ENCODE data around the gene APBA2. TPM values are rescaled to one million over a fixed set of nuclear protein-coding genes. Genes with fewer than 3 reads are reported as not detected.

Gene APBA2
- total and polyA plus RNA-seq, 2 of the 4 experiments (the other 2 are of a cell fraction): 21.7 to 33.0 TPM

DNA sequence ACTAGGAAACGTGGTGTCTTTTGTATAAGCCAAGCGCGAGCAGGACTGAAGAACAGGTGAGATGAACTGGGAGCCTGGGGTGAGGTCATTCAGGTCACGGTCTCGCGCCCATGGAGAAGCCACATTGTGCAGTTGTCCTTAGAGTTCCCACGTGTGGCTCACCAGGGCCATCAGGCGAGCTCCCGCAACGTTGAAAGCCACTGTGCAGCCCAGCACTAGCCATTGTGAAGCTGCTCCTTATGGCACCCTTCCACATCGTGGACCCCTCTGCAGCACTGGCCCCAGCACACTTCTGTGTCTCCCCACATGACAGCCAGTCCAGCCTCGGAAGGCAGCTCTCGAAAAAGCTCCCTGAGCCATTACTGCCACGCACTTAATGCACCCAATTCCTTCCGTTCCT is 7.6 kb upstream of the APBA2 start:
- no peak overlapping the region for H4K8ac ChIP-seq (ENCODE audit: low read depth in 2 of 2, low read length in 2 of 2)
- no peak overlapping the region for H3K27ac ChIP-seq (ENCODE audit: insufficient read depth, low read length)
- TF ChIP-seq FOS (IDR thresholded peaks at IDR 0.05; ENCODE audit: low read depth, low read length) (no peak), MAFK (IDR thresholded peaks at IDR 0.05; ENCODE audit: low read depth, low read length) (no peak), ELK1 (IDR thresholded peaks at IDR 0.05; ENCODE audit: borderline replicate concordance, low read depth, low read length) (no peak), NFE2L2 (IDR thresholded peaks at IDR 0.05; ENCODE audit: low read depth, low read length) (no peak), MAZ (IDR thresholded peaks at IDR 0.05; ENCODE audit: borderline replicate concordance, low read depth, low read length) (no peak), RCOR1 (IDR thresholded peaks at IDR 0.05; ENCODE audit: insufficient replicate concordance, low read length) (no peak)
- H2BK20ac ChIP-seq (ENCODE audit: low read depth, low read length): no peak overlapping the region
- H3K27me3 ChIP-seq (ENCODE audit: control insufficient read depth, insufficient read depth, low read length): peaks cover 6% of the 10 kb centered on the region
- no peaks in the 10 kb centered on the region; the same call in 1 of the 2 replicates for H3K4me1 ChIP-seq (ENCODE audit: control insufficient read depth, insufficient read depth, low read length)
- H3K23ac ChIP-seq (ENCODE audit: low read depth, low read length): no peak overlapping the region
- no peak overlapping the region for H2BK15ac ChIP-seq (ENCODE audit: low read depth, low read length)
- no peak overlapping the region for H4K5ac ChIP-seq (ENCODE audit: low read depth, low read length)
- BruUV-seq (replicated peaks): no TSS peak
- no peak overlapping the region for H3K14ac ChIP-seq (replicated peaks; ENCODE audit: low read depth, low read length)
- H4K91ac ChIP-seq (ENCODE audit: insufficient read depth, low read depth, low read length): no peak overlapping the region
- no peak overlapping the region for H2BK5ac ChIP-seq (ENCODE audit: low read depth, low read length, poor library complexity, severe bottlenecking)
- no peak overlapping the region for H2AK5ac ChIP-seq (ENCODE audit: low read depth, low read length)
- dilution Hi-C loops (cut with HindIII; ENCODE audit: low sequenced_read_pairs, unreplicated experiment) (no loop called here), in situ Hi-C loops (cut with MboI; ENCODE audit: low sequenced_read_pairs) (no loop called here), intact Hi-C loops (cut with micrococcal nuclease) (no loop called here)
- H3K36me3 ChIP-seq (ENCODE audit: control insufficient read depth, insufficient read depth, low read length): no peaks in the 10 kb centered on the region
- ChIA-PET POLR2A (ENCODE audit: unreplicated experiment) (no interaction called here), CTCF (interaction anchor here (1.6 kb wide), 1 partner anchor 10 kb away, joined by 4 read pairs; no protein-coding TSS in a partner anchor)
- H3K18ac ChIP-seq (ENCODE audit: low read depth, low read length): no peak overlapping the region
- 85% methylated on average over 8 of the region's 15 CpGs; no CpG with 5 or more reads in 1 of the 2 experiments for WGBS, 2 experiments (ENCODE audit: extremely low coverage in 2 of 2, insufficient read length in 1 of 2)
- H2BK120ac ChIP-seq (ENCODE audit: low read depth, low read length): no peak overlapping the region
- no peak for DNase-seq
- no peak overlapping the region for H2AK9ac ChIP-seq (replicated peaks; ENCODE audit: low read depth, low read length, poor library complexity)
- H2AFZ ChIP-seq (replicated peaks; ENCODE audit: low read length, poor library complexity): no peak overlapping the region
- no peaks in the 10 kb centered on the region for H3K9me1 ChIP-seq (ENCODE audit: insufficient read depth, low read length)
- no peaks in the 10 kb centered on the region for H3K79me1 ChIP-seq (ENCODE audit: low read depth in 1 of 2, low read length in 2 of 2)
- H3K4me2 ChIP-seq (ENCODE audit: low read depth, low read length): no peak overlapping the region
- no peak overlapping the region for H3K9ac ChIP-seq (ENCODE audit: low read depth, low read length)
- no peak overlapping the region for H3K56ac ChIP-seq (ENCODE audit: extremely low read depth, insufficient read depth, low read length)
- no peaks in the 10 kb centered on the region for H4K20me1 ChIP-seq (ENCODE audit: insufficient read depth, low read length)
- ATAC-seq (ENCODE audit: low read depth): no peak
- no peak overlapping the region for H3K4ac ChIP-seq (ENCODE audit: low read depth, low read length)
- H3K9me3 ChIP-seq (ENCODE audit: control insufficient read depth, insufficient read depth, low read length): no peaks in the 10 kb centered on the region
- no peak overlapping the region for H3K4me3 ChIP-seq (ENCODE audit: insufficient read depth, low read depth, low read length)
